GM21423 (cell line): ENCODE data around the gene POR.

Experiments used
- ATAC-seq: cut with Tn5 transposase; IDR thresholded peaks from one replicate; pipeline ENCODE4 v1.9.1; 2021; ENCODE audit warnings: mild to moderate bottlenecking, moderate library complexity; ENCODE audit not compliant: unreplicated experiment

The POR gene

GRCh38 chr7:75915416-75916156 lies 631 bp downstream of the POR start:
- no peak for ATAC-seq

GRCh38 chr7:75916259-75916658 lies 1.3 kb downstream of the POR start:
- ATAC-seq: no peak

GRCh38 chr7:75916685-75917634 lies 2.0 kb downstream of the POR start:
- no peak for ATAC-seq

- no peak for ATAC-seq
These were observed 5.6 kb downstream of the POR start for GRCh38 chr7:75920431-75921161.

- no peak for ATAC-seq
These were observed 6.5 kb downstream of the POR start for GRCh38 chr7:75921479-75921878.

- no peak for ATAC-seq
These were observed 8.1 kb downstream of the POR start for GRCh38 chr7:75922966-75923603.

GRCh38 chr7:75924256-75924655 lies 9.3 kb downstream of the POR start:
- ATAC-seq: no peak

- no peak for ATAC-seq
These were observed 9.9 kb downstream of the POR start for GRCh38 chr7:75924889-75925288.

- no peak for ATAC-seq
These were observed 10.9 kb downstream of the POR start for GRCh38 chr7:75925717-75926435.

- ATAC-seq: peak; percentile 72
These were observed 13.6 kb downstream of the POR start for GRCh38 chr7:75928568-75928914.

GRCh38 chr7:75931680-75932079 lies 16.7 kb downstream of the POR start:
- no peak for ATAC-seq

GRCh38 chr7:75937958-75938786 lies 23.2 kb downstream of the POR start:
- no peak for ATAC-seq

GRCh38 chr7:75938921-75939320 lies 24.0 kb downstream of the POR start:
- no peak for ATAC-seq

GRCh38 chr7:75943864-75944263 lies 28.9 kb downstream of the POR start:
- no peak for ATAC-seq

GRCh38 chr7:75944507-75944906 lies 29.6 kb downstream of the POR start:
- ATAC-seq: no peak

- no peak for ATAC-seq
These were observed 30.6 kb downstream of the POR start for GRCh38 chr7:75945297-75946168.

GRCh38 chr7:75946207-75946855 lies 31.4 kb downstream of the POR start:
- ATAC-seq: no peak

GRCh38 chr7:75948179-75948578 lies 33.2 kb downstream of the POR start:
- no peak for ATAC-seq
